Activated CD4-positive, alpha-beta T cell treated with anti-CD3 and anti-CD28 coated beads, Interleukin-10, Interleukin-2, amounts not matched to agents 100 ng/mL and 50 ng/mL, durations not matched to agents 16 hours and 8 hours (primary cell): Measurements from ENCODE around the gene SUCLG2.
"Not testable (repeated sequence)": the region's sequence is repeated elsewhere in the genome, so short reads cannot be mapped to it uniquely, and the experiment has no call there.

Source experiments
- DNase-seq: peaks from one replicate; pipeline ENCODE4 v3.0.0-alpha.2; 2020

The SUCLG2 gene

GRCh38 chr3:67551361-67552016 is 102.9 kb downstream of the SUCLG2 start:
- no peak for DNase-seq

- no peak for DNase-seq
These were observed 103.9 kb downstream of the SUCLG2 start for GRCh38 chr3:67550541-67550940.

GRCh38 chr3:67542502-67543250 is 111.7 kb downstream of the SUCLG2 start:
- not testable (repeated sequence) for DNase-seq

GRCh38 chr3:67540198-67540894 is 114.1 kb downstream of the SUCLG2 start:
- no peak for DNase-seq

GRCh38 chr3:67537203-67537602 is 117.2 kb downstream of the SUCLG2 start:
- not testable (repeated sequence) for DNase-seq

- DNase-seq = no peak
These were observed 119.4 kb downstream of the SUCLG2 start for GRCh38 chr3:67535006-67535405.

GRCh38 chr3:67534594-67534993 is 119.8 kb downstream of the SUCLG2 start:
- no peak for DNase-seq

GRCh38 chr3:67531181-67532101 is 123.0 kb downstream of the SUCLG2 start:
- DNase-seq = no peak

GRCh38 chr3:67529915-67530314 is 124.5 kb downstream of the SUCLG2 start:
- no peak for DNase-seq

- DNase-seq = no peak
These were observed 125.1 kb downstream of the SUCLG2 start for GRCh38 chr3:67529337-67529736.

GRCh38 chr3:67526246-67526645 is 128.2 kb downstream of the SUCLG2 start:
- no peak for DNase-seq

- no peak for DNase-seq
These were observed 130.4 kb downstream of the SUCLG2 start for GRCh38 chr3:67524046-67524445.

- no peak for DNase-seq
These were observed 132.3 kb downstream of the SUCLG2 start for GRCh38 chr3:67522081-67522480.

- DNase-seq = no peak
These were observed 133.3 kb downstream of the SUCLG2 start for GRCh38 chr3:67521053-67521646.

- no peak for DNase-seq
These were observed 136.2 kb downstream of the SUCLG2 start for GRCh38 chr3:67518236-67518635.

GRCh38 chr3:67517781-67518180 is 136.6 kb downstream of the SUCLG2 start:
- no peak for DNase-seq

GRCh38 chr3:67516496-67516895 is 137.9 kb downstream of the SUCLG2 start:
- DNase-seq = no peak

- no peak for DNase-seq
These were observed 138.6 kb downstream of the SUCLG2 start for GRCh38 chr3:67515778-67516177.

GRCh38 chr3:67509471-67510075 is 144.8 kb downstream of the SUCLG2 start:
- no peak for DNase-seq

GRCh38 chr3:67507584-67507983 is 146.8 kb downstream of the SUCLG2 start:
- no peak for DNase-seq

GRCh38 chr3:67500709-67501108 is 153.7 kb downstream of the SUCLG2 start:
- no peak for DNase-seq

GRCh38 chr3:67497746-67498145 is 156.7 kb downstream of the SUCLG2 start:
- DNase-seq = no peak
